Brain pericyte (primary cell): ENCODE measurements around the gene POLR1F.
"Not testable (repeated sequence)": the region's sequence is repeated elsewhere in the genome, so short reads cannot be mapped to it uniquely, and the experiment has no call there.

Source experiments
- DNase-seq: peaks from one replicate; pipeline ENCODE4 v3.0.0-alpha.2; 2012; ENCODE audit warnings: low read depth, low spot score

POLR1F gene

GRCh38 chr7:19708397-19709248 lies at the start of gene POLR1F:
Gene POLR1F (minus strand): TSS chr7:19709037. CDS start chr7:19709016, 21 bp downstream.
- DNase-seq = peak; percentile 93

- peak; percentile 15 for DNase-seq
Observed at GRCh38 chr7:19754521-19755116, 45.8 kb upstream of the POLR1F start.

- DNase-seq = no peak
Observed at GRCh38 chr7:19752020-19752419, 43.2 kb upstream of the POLR1F start.

GRCh38 chr7:19749658-19750057 lies 40.8 kb upstream of the POLR1F start:
- no peak for DNase-seq

GRCh38 chr7:19747740-19748339 lies 39.0 kb upstream of the POLR1F start:
- DNase-seq = no peak

- no peak for DNase-seq
Observed at GRCh38 chr7:19744075-19744474, 35.2 kb upstream of the POLR1F start.

GRCh38 chr7:19728716-19729115 lies 19.9 kb upstream of the POLR1F start:
- no peak for DNase-seq

- DNase-seq = no peak
Observed at GRCh38 chr7:19725770-19726169, 16.9 kb upstream of the POLR1F start.

- no peak for DNase-seq
Observed at GRCh38 chr7:19715499-19715898, 6.7 kb upstream of the POLR1F start.

- no peak for DNase-seq
Observed at GRCh38 chr7:19713676-19714075, 4.8 kb upstream of the POLR1F start.

GRCh38 chr7:19709249-19709578 lies 377 bp upstream of the POLR1F start:
- no peak for DNase-seq

GRCh38 chr7:19707240-19707639 lies 1.6 kb downstream of the POLR1F start:
- DNase-seq = no peak

GRCh38 chr7:19705663-19706062 lies 3.2 kb downstream of the POLR1F start:
- no peak for DNase-seq

- DNase-seq = no peak
Observed at GRCh38 chr7:19701471-19701870, 7.4 kb downstream of the POLR1F start.

GRCh38 chr7:19700936-19701335 lies 7.9 kb downstream of the POLR1F start:
- no peak for DNase-seq

GRCh38 chr7:19698331-19698730 lies 10.5 kb downstream of the POLR1F start:
- no peak for DNase-seq

GRCh38 chr7:19696926-19697325 lies 11.9 kb downstream of the POLR1F start:
- no peak for DNase-seq

- DNase-seq = no peak
Observed at GRCh38 chr7:19692111-19692828, 16.6 kb downstream of the POLR1F start.

- DNase-seq = no peak
Observed at GRCh38 chr7:19690736-19691135, 18.1 kb downstream of the POLR1F start.

GRCh38 chr7:19689130-19689529 lies 19.7 kb downstream of the POLR1F start:
- not testable (repeated sequence) for DNase-seq

- no peak for DNase-seq
Observed at GRCh38 chr7:19681596-19681995, 27.2 kb downstream of the POLR1F start.

- DNase-seq = no peak
Observed at GRCh38 chr7:19677180-19677579, 31.7 kb downstream of the POLR1F start.
